Measurements from ENCODE around the gene FADS1.

FADS1 gene

GRCh38 chr11:61754534-61755482, 62.0 kb downstream of the FADS1 start:
- DNase-seq, result no peak

- DNase-seq, result no peak
Observed at GRCh38 chr11:61753672-61754071, 63.1 kb downstream of the FADS1 start.

GRCh38 chr11:61752925-61753521, 63.8 kb downstream of the FADS1 start:
- DNase-seq, result no peak

- DNase-seq, result peak; percentile 49
Observed at GRCh38 chr11:61752117-61752924, 64.5 kb downstream of the FADS1 start, which contains the start of gene MYRF. Gene MYRF (plus strand): TSS chr11:61752636. CDS start chr11:61752745, 109 bp downstream.

GRCh38 chr11:61751384-61751783, 65.4 kb downstream of the FADS1 start:
- DNase-seq, result no peak

- no peak for DNase-seq
Observed at GRCh38 chr11:61750631-61751273, 66.1 kb downstream of the FADS1 start.

All from midbrain (tissue), 1 donor.